ENCODE measurements around the gene TSSC4. TPM values are rescaled to one million over a fixed set of nuclear protein-coding genes. Genes with fewer than 3 reads are reported as not detected.

Gene TSSC4
- total and polyA plus RNA-seq, 2 of the 13 experiments (the other 11 are each of a cell fraction or from before 2014, with no cell fraction given), result 16.2 to 58.6 TPM

DNA sequence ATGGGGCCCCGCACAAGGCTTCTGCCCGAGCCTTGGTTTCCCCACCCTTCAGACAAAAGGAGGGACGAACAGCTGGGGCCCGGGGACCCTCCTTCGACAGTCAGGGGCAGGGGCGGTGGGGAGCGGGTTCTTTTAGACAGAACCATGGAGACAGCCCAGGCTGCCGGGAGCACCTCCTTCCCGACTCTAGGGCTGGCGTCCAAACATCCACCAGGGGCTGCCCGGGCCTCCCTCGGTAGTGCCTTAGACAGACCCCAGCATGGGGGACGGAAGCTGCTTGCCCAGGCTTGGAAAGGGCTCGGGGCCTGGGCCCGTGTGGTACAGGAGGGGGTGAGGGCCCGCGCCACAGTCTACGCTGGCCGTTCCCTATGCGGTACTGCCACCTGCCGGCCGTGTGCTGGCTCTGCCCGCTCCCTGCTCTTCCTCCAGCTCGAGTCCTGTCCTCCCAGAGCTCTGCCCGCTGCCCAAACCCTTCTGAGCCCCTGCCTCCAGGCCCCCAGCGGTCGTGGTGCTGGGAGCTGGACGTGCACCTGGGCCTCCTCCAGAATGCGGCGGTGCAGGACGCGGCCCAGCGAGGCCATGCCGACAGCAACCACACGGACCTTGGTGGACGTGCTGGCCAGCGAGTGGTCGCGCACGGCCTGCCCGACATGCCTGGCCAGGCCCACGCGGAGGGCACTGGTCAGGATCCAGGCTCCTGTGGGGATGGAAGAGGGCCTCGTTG lies 20.1 kb downstream of the TSSC4 start (continued):
- no peak for TF ChIP-seq NAIF1 (CRISPR knock-in tag; IDR thresholded peaks at IDR 0.05; ENCODE audit: borderline replicate concordance)
- TF ChIP-seq, protein P1, sequence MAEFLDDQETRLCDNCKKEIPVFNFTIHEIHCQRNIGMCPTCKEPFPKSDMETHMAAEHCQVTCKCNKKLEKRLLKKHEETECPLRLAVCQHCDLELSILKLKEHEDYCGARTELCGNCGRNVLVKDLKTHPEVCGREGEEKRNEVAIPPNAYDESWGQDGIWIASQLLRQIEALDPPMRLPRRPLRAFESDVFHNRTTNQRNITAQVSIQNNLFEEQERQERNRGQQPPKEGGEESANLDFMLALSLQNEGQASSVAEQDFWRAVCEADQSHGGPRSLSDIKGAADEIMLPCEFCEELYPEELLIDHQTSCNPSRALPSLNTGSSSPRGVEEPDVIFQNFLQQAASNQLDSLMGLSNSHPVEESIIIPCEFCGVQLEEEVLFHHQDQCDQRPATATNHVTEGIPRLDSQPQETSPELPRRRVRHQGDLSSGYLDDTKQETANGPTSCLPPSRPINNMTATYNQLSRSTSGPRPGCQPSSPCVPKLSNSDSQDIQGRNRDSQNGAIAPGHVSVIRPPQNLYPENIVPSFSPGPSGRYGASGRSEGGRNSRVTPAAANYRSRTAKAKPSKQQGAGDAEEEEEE (CRISPR knock-in tag; IDR thresholded peaks at IDR 0.05; ENCODE audit: borderline replicate concordance), result no peak
- TF ChIP-seq ZFP1 (CRISPR knock-in tag; IDR thresholded peaks at IDR 0.05), result no peak
- TF ChIP-seq HOXA7 (CRISPR knock-in tag; IDR thresholded peaks at IDR 0.05), result no peak
- no peak for TF ChIP-seq TOPORS (CRISPR knock-in tag; IDR thresholded peaks at IDR 0.05)
- TF ChIP-seq MIER2 (CRISPR knock-in tag; IDR thresholded peaks at IDR 0.05), result no peak
- TF ChIP-seq, protein P2, sequence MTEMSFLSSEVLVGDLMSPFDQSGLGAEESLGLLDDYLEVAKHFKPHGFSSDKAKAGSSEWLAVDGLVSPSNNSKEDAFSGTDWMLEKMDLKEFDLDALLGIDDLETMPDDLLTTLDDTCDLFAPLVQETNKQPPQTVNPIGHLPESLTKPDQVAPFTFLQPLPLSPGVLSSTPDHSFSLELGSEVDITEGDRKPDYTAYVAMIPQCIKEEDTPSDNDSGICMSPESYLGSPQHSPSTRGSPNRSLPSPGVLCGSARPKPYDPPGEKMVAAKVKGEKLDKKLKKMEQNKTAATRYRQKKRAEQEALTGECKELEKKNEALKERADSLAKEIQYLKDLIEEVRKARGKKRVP (CRISPR knock-in tag; IDR thresholded peaks at IDR 0.05), result no peak
- no peak for TF ChIP-seq ZFAT (CRISPR knock-in tag; conservative IDR thresholded peaks at IDR 0.05)
- no peak for TF ChIP-seq GATAD2A (CRISPR knock-in tag; IDR thresholded peaks at IDR 0.05)
- no peak for TF ChIP-seq ARHGAP35 (CRISPR knock-in tag; IDR thresholded peaks at IDR 0.05; ENCODE audit: borderline replicate concordance)
- TF ChIP-seq, protein P3, sequence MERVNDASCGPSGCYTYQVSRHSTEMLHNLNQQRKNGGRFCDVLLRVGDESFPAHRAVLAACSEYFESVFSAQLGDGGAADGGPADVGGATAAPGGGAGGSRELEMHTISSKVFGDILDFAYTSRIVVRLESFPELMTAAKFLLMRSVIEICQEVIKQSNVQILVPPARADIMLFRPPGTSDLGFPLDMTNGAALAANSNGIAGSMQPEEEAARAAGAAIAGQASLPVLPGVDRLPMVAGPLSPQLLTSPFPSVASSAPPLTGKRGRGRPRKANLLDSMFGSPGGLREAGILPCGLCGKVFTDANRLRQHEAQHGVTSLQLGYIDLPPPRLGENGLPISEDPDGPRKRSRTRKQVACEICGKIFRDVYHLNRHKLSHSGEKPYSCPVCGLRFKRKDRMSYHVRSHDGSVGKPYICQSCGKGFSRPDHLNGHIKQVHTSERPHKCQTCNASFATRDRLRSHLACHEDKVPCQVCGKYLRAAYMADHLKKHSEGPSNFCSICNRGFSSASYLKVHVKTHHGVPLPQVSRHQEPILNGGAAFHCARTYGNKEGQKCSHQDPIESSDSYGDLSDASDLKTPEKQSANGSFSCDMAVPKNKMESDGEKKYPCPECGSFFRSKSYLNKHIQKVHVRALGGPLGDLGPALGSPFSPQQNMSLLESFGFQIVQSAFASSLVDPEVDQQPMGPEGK (CRISPR knock-in tag; IDR thresholded peaks at IDR 0.05), result peak; percentile 71
- TF ChIP-seq, protein P4, sequence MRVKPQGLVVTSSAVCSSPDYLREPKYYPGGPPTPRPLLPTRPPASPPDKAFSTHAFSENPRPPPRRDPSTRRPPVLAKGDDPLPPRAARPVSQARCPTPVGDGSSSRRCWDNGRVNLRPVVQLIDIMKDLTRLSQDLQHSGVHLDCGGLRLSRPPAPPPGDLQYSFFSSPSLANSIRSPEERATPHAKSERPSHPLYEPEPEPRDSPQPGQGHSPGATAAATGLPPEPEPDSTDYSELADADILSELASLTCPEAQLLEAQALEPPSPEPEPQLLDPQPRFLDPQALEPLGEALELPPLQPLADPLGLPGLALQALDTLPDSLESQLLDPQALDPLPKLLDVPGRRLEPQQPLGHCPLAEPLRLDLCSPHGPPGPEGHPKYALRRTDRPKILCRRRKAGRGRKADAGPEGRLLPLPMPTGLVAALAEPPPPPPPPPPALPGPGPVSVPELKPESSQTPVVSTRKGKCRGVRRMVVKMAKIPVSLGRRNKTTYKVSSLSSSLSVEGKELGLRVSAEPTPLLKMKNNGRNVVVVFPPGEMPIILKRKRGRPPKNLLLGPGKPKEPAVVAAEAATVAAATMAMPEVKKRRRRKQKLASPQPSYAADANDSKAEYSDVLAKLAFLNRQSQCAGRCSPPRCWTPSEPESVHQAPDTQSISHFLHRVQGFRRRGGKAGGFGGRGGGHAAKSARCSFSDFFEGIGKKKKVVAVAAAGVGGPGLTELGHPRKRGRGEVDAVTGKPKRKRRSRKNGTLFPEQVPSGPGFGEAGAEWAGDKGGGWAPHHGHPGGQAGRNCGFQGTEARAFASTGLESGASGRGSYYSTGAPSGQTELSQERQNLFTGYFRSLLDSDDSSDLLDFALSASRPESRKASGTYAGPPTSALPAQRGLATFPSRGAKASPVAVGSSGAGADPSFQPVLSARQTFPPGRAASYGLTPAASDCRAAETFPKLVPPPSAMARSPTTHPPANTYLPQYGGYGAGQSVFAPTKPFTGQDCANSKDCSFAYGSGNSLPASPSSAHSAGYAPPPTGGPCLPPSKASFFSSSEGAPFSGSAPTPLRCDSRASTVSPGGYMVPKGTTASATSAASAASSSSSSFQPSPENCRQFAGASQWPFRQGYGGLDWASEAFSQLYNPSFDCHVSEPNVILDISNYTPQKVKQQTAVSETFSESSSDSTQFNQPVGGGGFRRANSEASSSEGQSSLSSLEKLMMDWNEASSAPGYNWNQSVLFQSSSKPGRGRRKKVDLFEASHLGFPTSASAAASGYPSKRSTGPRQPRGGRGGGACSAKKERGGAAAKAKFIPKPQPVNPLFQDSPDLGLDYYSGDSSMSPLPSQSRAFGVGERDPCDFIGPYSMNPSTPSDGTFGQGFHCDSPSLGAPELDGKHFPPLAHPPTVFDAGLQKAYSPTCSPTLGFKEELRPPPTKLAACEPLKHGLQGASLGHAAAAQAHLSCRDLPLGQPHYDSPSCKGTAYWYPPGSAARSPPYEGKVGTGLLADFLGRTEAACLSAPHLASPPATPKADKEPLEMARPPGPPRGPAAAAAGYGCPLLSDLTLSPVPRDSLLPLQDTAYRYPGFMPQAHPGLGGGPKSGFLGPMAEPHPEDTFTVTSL (CRISPR knock-in tag; IDR thresholded peaks at IDR 0.05; ENCODE audit: borderline replicate concordance), result no peak
- TF ChIP-seq BCL6 (CRISPR knock-in tag; IDR thresholded peaks at IDR 0.05), result no peak
- TF ChIP-seq GATAD1 (CRISPR knock-in tag; IDR thresholded peaks at IDR 0.05), result peak; percentile 70
- TF ChIP-seq ZFX (CRISPR knock-in tag; IDR thresholded peaks at IDR 0.05; ENCODE audit: low read depth), result peak; percentile 85
- no peak for TF ChIP-seq MTF2 (CRISPR knock-in tag; IDR thresholded peaks at IDR 0.05; ENCODE audit: borderline replicate concordance)
- TF ChIP-seq ZFP36L1 (CRISPR knock-in tag; IDR thresholded peaks at IDR 0.05), result no peak
- no peak for TF ChIP-seq SIN3A (IDR thresholded peaks at IDR 0.05; ENCODE audit: borderline replicate concordance, low read depth, low read length)

Measured in HepG2 (cell line).